Mononuclear cell (primary cell): ENCODE data around the gene POLH. TPM values are rescaled to one million over a fixed set of nuclear protein-coding genes. Genes with fewer than 3 reads are reported as not detected.
"Not testable (repeated sequence)": the region's sequence is repeated elsewhere in the genome, so short reads cannot be mapped to it uniquely, and the experiment has no call there.

Experiments used
- H3K27me3 ChIP-seq: 2 replicates; pipeline ENCODE4 v1.6.0; 2011; ENCODE audit warnings: low read length, control low read depth; ENCODE audit not compliant: insufficient read depth
- H3K4me1 ChIP-seq: 2 replicates; pipeline ENCODE4 v1.5.1; 2011; ENCODE audit warnings: mild to moderate bottlenecking, low read length, control low read depth; ENCODE audit not compliant: insufficient read depth
- H3K4me3 ChIP-seq: 2 replicates; pipeline ENCODE4 v1.5.1; 2011; ENCODE audit warnings: mild to moderate bottlenecking, low read length, moderate library complexity
- H3K9me3 ChIP-seq: 2 replicates; pipeline ENCODE4 v1.5.1; 2011; ENCODE audit warnings: low read depth, mild to moderate bottlenecking, control low read depth, low read length
- total RNA-seq: library from RNA; depleted of rRNA; stranded (reverse); fragments of >200 nt; gene quantifications from one replicate; pipeline ENCODE4 v1.2.3, GENCODE V29; 2012

Gene POLH
- total RNA-seq, 1 donor: 2.7 TPM

DNA sequence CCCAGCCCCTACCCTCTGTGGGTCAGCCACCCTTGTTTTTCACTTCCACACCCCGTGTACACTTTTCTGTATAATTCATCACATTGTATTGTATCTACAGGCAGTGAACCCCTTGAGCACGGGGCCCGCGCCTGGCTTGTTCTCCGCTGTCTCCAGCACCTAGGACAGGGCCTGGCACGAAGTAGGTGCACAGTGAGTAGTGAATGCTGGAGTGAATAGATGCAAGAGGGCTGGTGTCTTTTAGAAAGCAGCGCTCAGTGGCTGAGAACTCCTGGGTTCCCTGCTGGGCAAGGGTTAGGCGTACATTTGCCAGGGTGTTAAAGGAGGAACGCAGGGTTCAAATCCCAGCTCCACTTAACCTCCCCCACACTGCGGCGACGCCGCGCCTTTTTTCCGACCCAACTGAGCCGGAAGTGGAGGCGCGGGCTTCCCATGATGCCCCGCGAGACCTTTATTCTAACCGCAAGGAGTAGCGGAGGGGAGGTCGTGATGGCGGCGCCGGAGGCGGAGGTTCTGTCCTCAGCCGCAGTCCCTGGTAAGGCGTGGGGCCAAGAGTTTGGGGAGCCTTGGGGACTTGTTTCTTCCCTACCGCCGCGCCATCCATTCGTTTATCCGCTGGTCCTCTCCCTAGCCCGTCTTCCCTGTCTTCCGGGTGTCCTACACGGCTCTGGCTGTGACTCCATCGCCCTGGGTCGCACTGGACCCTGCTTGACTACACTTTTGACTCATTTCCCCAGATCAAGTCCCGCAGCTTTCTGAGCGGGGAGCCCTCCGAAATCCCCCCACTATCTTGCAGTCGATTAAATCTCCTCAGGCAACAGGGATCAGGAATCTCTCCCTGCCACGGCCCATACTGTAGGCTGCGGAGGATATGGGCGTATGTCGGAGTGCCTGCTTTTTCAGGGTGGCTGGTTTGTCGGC is 59.7 kb downstream of the POLH start, which contains the start of gene MAD2L1BP:
TSS of gene MAD2L1BP (plus strand) at position 454 of the 921 bp plus-strand sequence. CDS start at position 490, 36 bp downstream.
- Histone ChIP-seq H3K4me1 (peaks cover 50% of the 10 kb centered on the region), H3K4me3 (peak within 1 kb of the TSS; percentile 96), H3K9me3 (no peaks in the 10 kb centered on the region), H3K27me3 (no peaks in the 10 kb centered on the region)

DNA sequence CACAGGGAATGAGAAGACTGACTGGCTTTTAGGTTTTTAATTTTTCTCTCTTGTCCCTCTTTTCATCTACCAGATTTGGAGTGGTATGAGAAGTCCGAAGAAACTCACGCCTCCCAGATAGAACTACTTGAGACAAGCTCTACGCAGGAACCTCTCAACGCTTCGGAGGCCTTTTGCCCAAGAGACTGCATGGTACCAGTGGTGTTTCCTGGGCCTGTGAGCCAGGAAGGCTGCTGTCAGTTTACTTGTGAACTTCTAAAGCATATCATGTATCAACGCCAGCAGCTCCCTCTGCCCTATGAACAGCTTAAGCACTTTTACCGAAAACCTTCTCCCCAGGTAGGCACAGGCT is 60.3 kb downstream of the POLH start:
- Histone ChIP-seq H3K4me1 (peaks cover 44% of the 10 kb centered on the region), H3K9me3 (no peaks in the 10 kb centered on the region), H3K27me3 (no peaks in the 10 kb centered on the region), H3K4me3 (peak overlapping the region; percentile 96)

GRCh38 chr6:43639984-43640800 is 64.2 kb downstream of the POLH start:
- no peak overlapping the region for H3K4me3 ChIP-seq

GRCh38 chr6:43644940-43645612 is 69.1 kb downstream of the POLH start, which contains the start of gene RSPH9:
Gene RSPH9, plus strand, starts transcription at chr6:43645036. Its CDS starts 63 bp downstream, at chr6:43645099.
- peaks cover 11% of the 10 kb centered on the region for H3K4me1 ChIP-seq
- H3K4me3 ChIP-seq: peak within 1 kb of the TSS; percentile 40
- no peaks in the 10 kb centered on the region for H3K27me3 ChIP-seq
- H3K9me3 ChIP-seq: no peaks in the 10 kb centered on the region

More at GRCh38 chr6:43639984-43640800, 64.2 kb downstream of the POLH start:
- Histone ChIP-seq H3K4me1 (peaks cover 39% of the 10 kb centered on the region), H3K9me3 (no peaks in the 10 kb centered on the region), H3K27me3 (no peaks in the 10 kb centered on the region)

DNA sequence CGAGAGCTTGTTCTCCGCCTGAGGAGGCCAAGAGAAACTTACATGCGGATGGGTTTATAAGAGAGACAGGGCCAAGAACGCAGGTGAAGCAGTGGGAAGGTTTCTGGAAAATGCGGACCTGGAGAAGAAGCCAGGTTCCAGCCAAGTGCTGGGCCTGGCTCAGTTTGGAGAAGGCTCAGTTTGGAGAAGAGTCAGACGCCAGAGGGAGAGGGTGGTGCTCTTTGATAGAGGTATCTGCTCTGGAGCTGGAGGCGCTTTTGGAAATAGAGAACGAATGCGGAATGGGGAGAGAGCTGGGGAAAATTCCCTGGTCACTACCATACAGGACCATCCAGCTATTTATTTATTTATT is 69.6 kb downstream of the POLH start:
- Histone ChIP-seq H3K4me3 (peak overlapping the region; percentile 40), H3K4me1 (peaks cover 11% of the 10 kb centered on the region), H3K9me3 (no peaks in the 10 kb centered on the region), H3K27me3 (no peaks in the 10 kb centered on the region)

DNA sequence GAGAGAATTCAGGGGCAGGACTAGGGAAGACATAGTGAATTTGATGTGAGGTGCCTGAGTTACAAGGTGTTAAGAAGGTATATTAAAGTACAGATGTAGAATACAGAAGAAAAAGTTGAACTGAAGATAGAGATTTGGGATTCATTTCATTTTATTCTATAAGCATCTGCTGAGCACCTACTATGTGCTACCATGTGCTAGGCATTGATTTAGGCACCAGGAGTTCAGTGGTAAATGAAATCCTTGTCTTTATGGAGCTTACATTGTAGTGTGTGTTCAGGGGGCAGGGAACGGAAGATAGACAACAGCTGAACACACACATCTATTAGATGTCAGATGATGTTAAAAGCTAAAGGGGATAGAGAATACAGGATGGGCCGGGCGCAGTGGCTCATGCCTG is 71.6 kb downstream of the POLH start:
- peaks cover 11% of the 10 kb centered on the region for H3K4me1 ChIP-seq
- no peaks in the 10 kb centered on the region for H3K9me3 ChIP-seq

DNA sequence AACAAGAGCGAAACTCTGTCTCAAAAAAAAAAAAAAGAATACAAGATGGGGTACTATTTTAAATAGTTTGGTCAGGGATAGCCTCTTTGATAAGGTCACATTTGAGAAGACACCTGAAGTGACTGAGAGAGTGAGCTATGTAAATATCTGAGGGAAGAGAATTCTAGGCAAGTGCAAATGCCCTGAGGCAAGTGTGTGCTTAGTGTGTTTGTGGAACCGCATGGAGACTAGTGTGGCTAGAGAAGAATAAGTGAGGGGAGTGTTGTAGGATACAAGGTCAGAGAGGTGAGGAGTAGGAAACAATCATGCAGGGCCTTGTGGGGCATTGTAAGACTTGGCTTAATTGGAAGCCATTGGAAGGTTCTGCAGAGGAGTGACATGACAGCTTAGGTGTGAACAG is 72.3 kb downstream of the POLH start:
- Histone ChIP-seq H3K4me1 (peaks cover 11% of the 10 kb centered on the region), H3K4me3 (no peak overlapping the region), H3K27me3 (no peaks in the 10 kb centered on the region), H3K9me3 (no peaks in the 10 kb centered on the region)

More for the DNA sequence above, 71.6 kb downstream of the POLH start:
- H3K27me3 ChIP-seq: no peaks in the 10 kb centered on the region
- no peak overlapping the region for H3K4me3 ChIP-seq

- not testable (repeated sequence) for H3K9me3 ChIP-seq, H3K4me3 ChIP-seq, H3K27me3 ChIP-seq, H3K4me1 ChIP-seq
Measured at GRCh38 chr6:43652822-43653221, 76.8 kb downstream of the POLH start.

- H3K9me3 ChIP-seq: no peaks in the 10 kb centered on the region
- no peak overlapping the region for H3K4me3 ChIP-seq
- no peaks in the 10 kb centered on the region for H3K27me3 ChIP-seq
- H3K4me1 ChIP-seq: no peaks in the 10 kb centered on the region
Measured at GRCh38 chr6:43657221-43657802, 81.3 kb downstream of the POLH start.

- no peaks in the 10 kb centered on the region for H3K9me3 ChIP-seq
- no peaks in the 10 kb centered on the region for H3K4me1 ChIP-seq
- no peaks in the 10 kb centered on the region for H3K27me3 ChIP-seq
- H3K4me3 ChIP-seq: no peak overlapping the region
Measured at GRCh38 chr6:43658161-43658560, 82.2 kb downstream of the POLH start.

- not testable (repeated sequence) for H3K4me1 ChIP-seq, H3K9me3 ChIP-seq, H3K27me3 ChIP-seq
Measured at GRCh38 chr6:43662948-43663347, 87.0 kb downstream of the POLH start.

More at GRCh38 chr6:43662948-43663347, 87.0 kb downstream of the POLH start:
- H3K4me3 ChIP-seq: not testable (repeated sequence)

Other genes with a start within 250 kb of the POLH start
- 22.9 TPM for gene ZNF318, start 206.5 kb upstream of the POLH start, total RNA-seq
- 12.3 TPM for gene ABCC10, start 148.6 kb upstream of the POLH start, total RNA-seq
- 0.31 TPM for gene DLK2, start 120.6 kb upstream of the POLH start, total RNA-seq
- gene TJAP1, start 98.6 kb upstream of the POLH start, total RNA-seq: 9.0 TPM
- not detected for gene LRRC73, start 65.8 kb upstream of the POLH start, total RNA-seq
- gene YIPF3, start 59.3 kb upstream of the POLH start, total RNA-seq: 29.4 TPM
- gene POLR1C, start 59.1 kb upstream of the POLH start, total RNA-seq: 22.7 TPM
- 17.3 TPM for gene XPO5, start 147 bp upstream of the POLH start, total RNA-seq
- 31.7 TPM for gene GTPBP2, start 53.1 kb downstream of the POLH start, total RNA-seq
- gene MAD2L1BP, start 59.7 kb downstream of the POLH start, total RNA-seq: 55.9 TPM
- 0.42 TPM for gene RSPH9, start 68.9 kb downstream of the POLH start, total RNA-seq
- 29.5 TPM for gene MRPS18A, start 111.6 kb downstream of the POLH start, total RNA-seq
- 78.8 TPM for gene VEGFA, start 194.0 kb downstream of the POLH start, total RNA-seq